SU-DHL-6 (cell line): ENCODE data around the gene CHCHD1.

Experiments used
- H2AFZ ChIP-seq: fragments of 200-600 bp; sonication (generic); 2 replicates; pipeline ENCODE4 v1.6.1; 2014; ENCODE audit warnings: low read depth, mild to moderate bottlenecking, moderate library complexity, mixed read lengths, antibody characterized with exemption, low read length; ENCODE audit not compliant: severe bottlenecking
- H3F3A ChIP-seq: fragments of 200-600 bp; shearing (Covaris generic); 2 replicates; pipeline ENCODE4 v1.6.0; 2016; ENCODE audit warnings: antibody characterized with exemption, mild to moderate bottlenecking; ENCODE audit not compliant: insufficient read depth
- H3K27ac ChIP-seq: fragments of 200-600 bp; sonication (generic); 2 replicates; pipeline ENCODE4 v1.5.1; 2016; ENCODE audit warnings: low read depth, mild to moderate bottlenecking, low read length, moderate library complexity, mixed read lengths
- H3K27me3 ChIP-seq: fragments of 200-600 bp; sonication (generic), shearing (Covaris generic); 2 replicates; pipeline ENCODE4 v1.6.0; 2014; ENCODE audit warnings: mild to moderate bottlenecking, low read length
- H3K36me3 ChIP-seq: fragments of 200-600 bp; sonication (generic); 2 replicates; pipeline ENCODE4 v1.6.1; 2014; ENCODE audit warnings: mild to moderate bottlenecking, low read length, mixed read lengths
- H3K4me2 ChIP-seq: fragments of 300-600, 200-600 bp; shearing (Covaris generic), sonication (generic); 2 replicates; pipeline ENCODE4 v1.6.0; 2014; ENCODE audit warnings: low read length, low read depth, mild to moderate bottlenecking; ENCODE audit not compliant: poor library complexity, severe bottlenecking
- H3K4me3 ChIP-seq: fragments of 200-600 bp; sonication (generic); 2 replicates; pipeline ENCODE4 v1.5.1; 2014; ENCODE audit warnings: antibody characterized with exemption, low read length, mild to moderate bottlenecking, mixed read lengths; ENCODE audit not compliant: insufficient read depth, poor library complexity, severe bottlenecking
- H3K79me2 ChIP-seq: fragments of 200-600 bp; sonication (generic); 2 replicates; pipeline ENCODE4 v1.6.1; 2014; ENCODE audit warnings: mild to moderate bottlenecking, low read length, moderate library complexity; ENCODE audit not compliant: insufficient read depth
- H3K9ac ChIP-seq: fragments of 200-600 bp; sonication (generic); 2 replicates; pipeline ENCODE4 v1.7.0; 2014; ENCODE audit warnings: mild to moderate bottlenecking, low read length
- H3K9me2 ChIP-seq: fragments of 200-600 bp; sonication (generic); replicated peaks from 2 replicates; pipeline ENCODE4 v1.6.1; 2014; ENCODE audit warnings: low read length; ENCODE audit not compliant: insufficient read depth
- H3K9me3 ChIP-seq: fragments of 200-600 bp; sonication (generic); 2 replicates; pipeline ENCODE4 v1.6.1; 2014; ENCODE audit warnings: low read length, mixed read lengths; ENCODE audit not compliant: insufficient read depth
- H4K20me1 ChIP-seq: fragments of 200-600 bp; sonication (generic); 2 replicates; pipeline ENCODE4 v1.6.1; 2014; ENCODE audit warnings: low read depth, mild to moderate bottlenecking, antibody characterized with exemption, low read length, moderate library complexity, mixed read lengths
- CTCF ChIP-seq: fragments of 200-600 bp; sonication (generic); IDR thresholded peaks from one replicate; pipeline ENCODE4 v1.5.1; 2017; ENCODE audit warnings: antibody characterized with exemption, mild to moderate bottlenecking, low read length, moderate library complexity; ENCODE audit not compliant: insufficient read depth, poor library complexity, severe bottlenecking
- EZH2phosphoT487 ChIP-seq: fragments of 200-600 bp; sonication (generic), shearing (Covaris generic); conservative IDR thresholded peaks from 2 replicates; pipeline ENCODE4 v1.6.1; 2018; ENCODE audit warnings: mild to moderate bottlenecking, antibody characterized with exemption, low read length, moderate library complexity, mixed read lengths

The CHCHD1 gene

GRCh38 chr10:73788864-73789658 is 7.2 kb downstream of the CHCHD1 start:
- no peaks in the 10 kb centered on the region for H3K36me3 ChIP-seq
- TF ChIP-seq EZH2phosphoT487: no peak
- TF ChIP-seq CTCF: no peak
- H2AFZ ChIP-seq: no peak overlapping the region
- no peaks in the 10 kb centered on the region for H3K9me3 ChIP-seq
- H3K79me2 ChIP-seq: peaks cover 22% of the 10 kb centered on the region
- peaks cover 5% of the 10 kb centered on the region; the same call in 1 of the 2 replicates for H3F3A ChIP-seq
- no peak overlapping the region for H3K9ac ChIP-seq
- no peak overlapping the region for H3K4me3 ChIP-seq
- no peak overlapping the region for H3K27ac ChIP-seq
- H3K9me2 ChIP-seq: no peaks in the 10 kb centered on the region
- H3K27me3 ChIP-seq: no peaks in the 10 kb centered on the region
- H4K20me1 ChIP-seq: no peaks in the 10 kb centered on the region
- H3K4me2 ChIP-seq: no peak overlapping the region

GRCh38 chr10:73789659-73790055 is 7.8 kb downstream of the CHCHD1 start:
- H3F3A ChIP-seq: peaks cover 4% of the 10 kb centered on the region; the same call in 1 of the 2 replicates
- no peaks in the 10 kb centered on the region for H3K9me3 ChIP-seq

GRCh38 chr10:73790886-73791625 is 9.2 kb downstream of the CHCHD1 start:
- no peaks in the 10 kb centered on the region for H3K9me3 ChIP-seq
- H3F3A ChIP-seq: no peaks in the 10 kb centered on the region
- TF ChIP-seq CTCF: no peak
- no peak for TF ChIP-seq EZH2phosphoT487
- H3K27me3 ChIP-seq: no peaks in the 10 kb centered on the region
- no peak overlapping the region for H2AFZ ChIP-seq
- H3K4me2 ChIP-seq: no peak overlapping the region
- no peaks in the 10 kb centered on the region for H4K20me1 ChIP-seq
- H3K79me2 ChIP-seq: peaks cover 12% of the 10 kb centered on the region
- no peak overlapping the region for H3K4me3 ChIP-seq
- no peak overlapping the region for H3K9ac ChIP-seq
- H3K27ac ChIP-seq: no peak overlapping the region
- H3K36me3 ChIP-seq: no peaks in the 10 kb centered on the region
- H3K9me2 ChIP-seq: no peaks in the 10 kb centered on the region

More at GRCh38 chr10:73789659-73790055, 7.8 kb downstream of the CHCHD1 start:
- no peak overlapping the region for H2AFZ ChIP-seq
- no peak overlapping the region for H3K4me2 ChIP-seq
- no peaks in the 10 kb centered on the region for H3K36me3 ChIP-seq
- no peaks in the 10 kb centered on the region for H4K20me1 ChIP-seq
- H3K4me3 ChIP-seq: no peak overlapping the region
- peaks cover 16% of the 10 kb centered on the region for H3K79me2 ChIP-seq
- H3K27me3 ChIP-seq: no peaks in the 10 kb centered on the region
- H3K27ac ChIP-seq: no peak overlapping the region
- no peak for TF ChIP-seq CTCF
- no peak for TF ChIP-seq EZH2phosphoT487
- H3K9me2 ChIP-seq: no peaks in the 10 kb centered on the region
- H3K9ac ChIP-seq: no peak overlapping the region
